GM18861 (cell line): ENCODE measurements around the gene HIF3A.

Experiments used
- ATAC-seq: cut with Tn5 transposase; IDR thresholded peaks from one replicate; pipeline ENCODE4 v1.9.1; 2021; ENCODE audit not compliant: unreplicated experiment

HIF3A gene

DNA sequence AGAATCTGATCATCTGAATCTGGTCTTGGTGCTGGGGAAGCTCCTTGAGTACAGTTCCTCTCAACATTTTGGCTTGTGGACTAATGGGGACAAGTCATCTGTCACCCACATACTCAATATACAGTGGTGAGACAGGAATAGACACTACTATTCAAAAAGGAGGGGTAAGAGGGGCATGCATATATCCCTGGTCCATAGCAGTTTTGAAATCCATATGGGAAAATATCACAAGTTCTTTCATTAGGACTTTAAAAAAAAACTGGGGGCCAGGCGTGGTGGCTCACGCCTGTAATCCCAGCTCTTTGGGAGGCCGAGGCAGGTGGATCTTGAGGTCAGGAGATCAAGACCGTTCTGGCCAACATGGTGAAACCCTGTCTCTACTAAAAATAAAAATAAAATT is 29.8 kb downstream of the HIF3A start:
- no peak for ATAC-seq

DNA sequence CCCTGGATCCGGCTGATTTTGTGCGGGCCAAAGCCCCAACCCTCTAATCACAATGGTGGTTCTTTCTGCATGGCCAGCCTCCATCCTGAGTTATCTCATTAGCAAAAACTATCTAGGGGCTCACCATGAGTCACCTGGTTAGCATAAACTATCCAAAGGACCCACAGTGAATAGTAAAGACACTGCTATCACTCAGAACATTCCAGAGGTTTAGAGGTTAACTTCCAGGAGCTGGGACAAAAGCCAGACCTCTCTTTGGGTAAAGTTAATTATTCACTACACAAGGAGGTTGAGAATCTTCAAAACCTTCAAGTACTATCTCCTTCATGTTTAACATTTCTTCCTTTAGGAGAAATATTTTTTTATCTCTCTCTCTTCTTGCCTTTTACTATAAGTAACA is 31.2 kb downstream of the HIF3A start:
- no peak for ATAC-seq

DNA sequence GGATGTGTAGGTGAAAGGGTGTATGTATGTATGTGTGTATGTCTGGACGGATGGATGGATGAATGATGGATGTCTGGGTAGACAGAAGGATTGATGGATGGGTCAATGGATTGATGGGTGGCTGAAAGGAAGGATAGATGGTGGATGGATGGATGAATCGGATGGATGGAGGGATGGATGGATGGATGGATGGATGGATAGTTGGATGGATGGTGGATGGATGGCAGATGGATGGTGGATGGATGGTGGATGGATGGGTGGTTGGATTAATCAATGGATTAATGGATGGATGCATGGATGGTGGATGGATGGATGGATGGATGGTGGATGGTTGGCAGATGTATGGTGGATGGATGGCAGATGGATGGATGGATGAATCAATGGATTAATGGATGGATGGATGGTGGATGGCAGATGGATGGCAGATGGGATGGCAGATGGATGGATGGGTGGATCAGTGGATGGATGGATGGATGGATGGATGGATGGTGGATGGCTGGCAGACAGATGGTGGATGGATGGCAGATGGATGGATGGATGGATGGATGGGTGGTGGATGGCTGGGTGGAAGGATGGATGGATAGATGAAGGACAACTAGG is 33.6 kb downstream of the HIF3A start:
- no peak for ATAC-seq

DNA sequence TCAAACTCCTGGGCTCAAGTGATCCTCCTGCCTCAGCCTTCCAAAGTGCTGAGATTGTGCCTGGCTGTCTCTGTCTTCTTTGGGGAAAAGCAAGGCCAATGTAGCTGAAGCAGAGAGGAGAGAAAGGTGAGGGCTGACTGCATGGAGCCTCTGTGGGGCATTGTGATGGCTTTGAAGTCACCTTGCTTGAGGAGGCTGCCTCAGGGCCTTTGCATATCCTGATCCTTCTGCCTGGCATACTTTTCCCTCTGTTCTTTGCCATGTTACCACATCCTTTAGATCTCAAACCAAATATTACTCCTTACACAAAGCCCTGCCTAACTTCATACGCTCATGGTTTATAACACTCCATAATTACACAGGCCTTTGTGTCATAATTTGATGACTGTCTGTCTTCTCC is 40.6 kb downstream of the HIF3A start:
- ATAC-seq = no peak

DNA sequence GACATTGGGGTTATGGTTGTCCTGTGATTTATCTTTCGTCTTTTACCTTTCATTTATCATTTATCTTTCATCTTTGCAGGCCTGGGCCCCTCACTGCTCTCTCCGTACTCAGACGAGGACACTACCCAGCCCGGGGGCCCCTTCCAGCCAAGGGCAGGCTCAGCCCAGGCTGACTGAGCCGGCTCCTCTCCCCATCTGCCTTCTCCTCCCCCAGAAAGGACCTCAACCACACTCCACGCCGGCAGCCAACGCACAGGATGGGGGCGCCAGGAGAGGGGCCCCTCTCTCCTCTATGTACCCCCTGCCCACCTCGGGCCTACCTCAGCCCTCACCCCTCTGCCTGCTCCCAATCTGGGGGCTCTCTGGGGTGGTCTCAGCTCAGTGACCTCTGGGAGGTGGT is 42.6 kb downstream of the HIF3A start:
- ATAC-seq = no peak

DNA sequence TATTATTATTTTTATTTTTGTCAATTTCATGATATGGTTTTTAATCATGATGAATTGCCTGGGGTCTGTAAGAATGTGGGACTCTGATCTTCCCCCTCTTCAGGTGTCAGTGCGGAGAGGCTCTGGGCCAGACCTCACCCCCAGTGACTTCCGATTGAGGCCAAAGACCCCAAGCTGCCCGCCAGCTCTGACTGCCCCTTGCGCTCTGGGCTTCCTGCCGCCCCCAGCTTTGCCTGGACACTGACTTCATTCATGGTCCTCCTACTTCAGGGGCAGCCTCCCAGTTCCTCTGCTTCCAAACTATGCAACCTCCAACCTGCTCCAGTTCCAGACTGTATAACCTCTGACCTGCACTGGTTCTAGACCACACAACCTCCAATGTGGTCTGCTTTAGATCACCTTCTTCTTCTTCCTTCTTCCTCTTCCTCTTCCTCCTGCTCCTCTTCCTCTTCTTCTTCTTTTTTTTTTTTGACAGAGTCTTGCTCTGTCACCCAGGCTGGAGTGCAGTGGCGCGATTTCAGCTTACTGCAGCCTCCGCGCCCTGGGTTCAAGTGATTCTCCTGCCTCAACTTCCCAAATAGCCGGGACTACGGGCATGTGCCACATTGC is 43.3 kb downstream of the HIF3A start:
- ATAC-seq = no peak

DNA sequence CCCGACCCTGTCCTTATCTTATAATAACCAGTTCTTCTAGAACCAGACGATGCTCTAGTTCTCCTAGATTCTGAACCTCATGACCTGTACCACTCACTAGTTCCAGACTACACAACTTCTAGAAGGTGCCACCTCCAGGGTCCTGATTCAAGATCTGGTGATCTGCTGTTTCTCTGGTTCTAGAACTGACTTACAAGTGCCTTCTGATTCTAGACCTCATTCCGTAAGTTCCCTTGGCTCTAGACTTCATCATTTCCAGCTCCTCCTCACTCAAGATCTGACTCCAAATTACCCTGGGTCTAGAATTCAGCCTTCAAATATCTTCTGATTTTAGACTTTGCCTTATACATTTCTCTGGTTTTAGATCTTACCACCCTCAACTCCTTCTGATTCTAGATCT is 45.1 kb downstream of the HIF3A start:
- no peak for ATAC-seq

DNA sequence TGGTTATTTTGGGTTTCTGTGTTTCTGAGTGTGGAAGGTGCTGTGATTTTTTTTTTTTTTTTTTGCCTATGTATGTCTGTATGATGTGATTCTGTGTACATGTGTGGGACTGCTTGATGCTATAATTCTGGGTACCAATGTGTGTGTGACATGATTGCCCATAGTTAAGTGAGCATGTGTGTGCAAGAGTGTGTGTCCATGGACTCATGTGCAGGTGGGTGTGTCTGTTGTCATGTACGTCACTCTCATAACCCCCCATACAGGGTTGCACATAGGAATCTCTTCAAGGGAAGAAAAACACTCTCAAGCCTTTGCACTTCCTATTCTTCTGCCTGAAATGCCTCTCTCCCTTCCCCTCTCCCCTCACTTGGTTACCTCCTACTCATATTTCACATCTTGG is 47.5 kb downstream of the HIF3A start:
- no peak for ATAC-seq

DNA sequence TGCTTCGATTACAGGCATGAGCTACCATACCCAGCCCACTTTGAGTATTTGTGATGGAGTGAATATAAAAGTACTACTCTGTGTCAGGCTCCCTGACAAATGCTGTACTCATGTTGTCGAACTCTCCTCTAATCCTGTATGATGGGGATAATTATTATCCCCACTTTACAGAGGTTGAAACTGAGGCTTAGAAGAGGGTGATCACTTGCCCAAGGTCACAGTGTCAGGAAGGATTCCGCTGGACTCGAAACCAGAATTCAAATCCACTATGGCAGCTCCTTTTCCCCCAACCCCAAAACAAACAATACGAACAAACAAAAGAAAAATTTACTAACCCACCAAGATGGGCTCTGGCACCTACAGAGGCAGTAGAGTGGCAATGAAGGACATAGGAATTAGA is 48.3 kb downstream of the HIF3A start:
- no peak for ATAC-seq

DNA sequence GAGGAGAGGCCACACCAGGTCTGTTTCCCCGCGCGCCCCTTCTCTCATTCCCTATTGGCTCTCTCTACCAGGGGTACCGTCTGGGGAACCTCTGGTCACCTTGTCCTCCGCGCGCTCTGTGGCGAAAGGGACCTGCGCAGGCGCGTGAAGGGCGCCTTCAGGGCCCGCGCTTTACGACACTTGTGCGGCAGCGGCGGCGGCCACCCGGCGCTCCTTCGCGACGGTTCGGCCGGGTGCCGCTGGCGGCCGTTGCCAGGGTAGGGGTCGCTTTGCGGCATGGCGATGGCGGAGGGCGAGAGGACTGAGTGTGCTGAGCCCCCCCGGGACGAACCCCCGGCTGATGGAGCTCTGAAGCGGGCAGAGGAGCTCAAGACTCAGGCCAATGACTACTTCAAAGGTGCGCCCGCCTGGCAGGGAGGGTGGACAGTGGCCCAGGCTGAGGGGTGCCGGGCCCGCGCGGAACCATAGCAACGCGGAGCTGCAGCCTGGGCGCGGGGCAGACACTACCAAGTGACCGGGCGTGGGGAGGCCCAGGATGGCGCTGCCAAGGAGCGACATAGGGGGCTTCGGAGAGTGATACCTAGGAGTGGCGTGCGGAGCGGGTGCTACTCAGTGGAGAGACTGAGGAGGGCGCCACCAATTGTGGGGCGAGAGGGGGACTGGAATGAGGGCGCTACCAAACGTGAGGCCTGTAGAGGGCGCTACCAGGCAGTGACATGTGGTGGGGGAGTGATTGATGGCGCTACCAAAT is 50.2 kb downstream of the HIF3A start, which contains the start of gene PPP5C:
TSS of gene PPP5C (plus strand) at position 267 of the 751 bp plus-strand sequence. CDS start at position 277, 10 bp downstream.
- peak; percentile 54 for ATAC-seq

DNA sequence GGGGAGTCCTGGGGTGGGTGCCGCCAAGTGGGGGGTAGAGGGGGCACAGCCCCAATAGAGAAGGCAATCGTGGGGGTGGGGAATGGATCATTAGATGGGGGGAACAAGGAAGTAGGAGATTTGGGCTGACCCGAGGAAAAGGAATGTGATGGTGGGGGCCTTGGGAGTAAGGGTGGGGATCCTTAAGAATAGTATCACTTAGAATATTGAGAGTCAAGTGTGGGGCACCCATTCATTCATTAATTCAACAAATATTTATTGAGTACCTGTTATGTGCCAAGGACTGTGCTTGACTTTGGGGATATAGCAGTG is 50.7 kb downstream of the HIF3A start:
- ATAC-seq = no peak

DNA sequence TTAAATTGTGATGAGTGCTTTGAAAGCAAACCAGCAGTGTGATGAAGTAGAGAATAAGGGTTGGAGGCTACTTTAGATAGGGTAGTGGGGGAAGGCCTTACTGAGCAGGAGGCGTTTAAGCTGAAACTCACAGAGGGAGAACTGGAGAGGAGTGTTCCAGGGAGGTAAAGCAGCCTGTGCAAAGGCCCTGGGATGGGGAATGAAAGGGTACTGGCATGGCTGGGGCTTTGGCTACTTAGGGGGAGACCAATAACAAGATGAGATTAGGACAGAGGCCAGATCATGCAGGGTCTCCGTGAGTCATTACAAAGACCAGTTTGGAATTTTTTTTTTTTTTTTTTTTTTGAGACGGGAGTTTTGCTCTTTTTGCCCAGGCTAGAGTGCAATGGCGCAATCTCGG is 51.1 kb downstream of the HIF3A start:
- ATAC-seq = no peak

DNA sequence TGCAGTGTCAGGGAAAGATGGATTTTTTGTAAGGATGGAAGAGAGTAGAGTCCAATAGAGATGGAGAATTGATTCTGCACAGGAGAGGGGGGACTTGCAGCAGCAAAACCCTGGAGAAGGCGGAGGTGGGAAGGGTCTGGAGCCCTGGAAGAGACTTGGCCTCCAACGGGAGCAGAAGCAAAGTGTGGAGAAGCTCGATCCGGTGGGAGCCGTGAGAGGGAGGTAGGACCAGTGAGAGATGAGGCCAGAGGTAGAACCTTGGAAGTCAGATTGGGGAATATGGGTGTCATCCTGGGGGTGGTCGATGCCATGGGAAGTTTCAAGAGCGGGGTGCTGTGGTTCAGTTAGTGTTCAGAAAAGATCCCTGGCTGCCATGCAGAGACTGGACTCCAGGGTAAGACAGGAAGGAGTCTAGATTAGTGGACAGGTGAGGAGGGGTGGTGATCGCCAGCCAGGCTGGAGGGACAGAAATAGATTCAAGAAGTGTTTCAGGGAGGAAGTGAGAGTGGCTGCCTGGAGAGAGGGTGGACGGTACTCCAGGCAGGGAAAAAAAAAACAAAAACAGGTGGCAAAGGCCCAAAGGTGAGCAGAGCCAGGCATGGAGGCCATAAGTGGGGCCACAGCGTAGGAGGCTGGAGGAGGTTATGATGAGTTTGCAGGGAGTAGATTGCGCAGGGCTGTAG is 52.6 kb downstream of the HIF3A start:
- no peak for ATAC-seq

DNA sequence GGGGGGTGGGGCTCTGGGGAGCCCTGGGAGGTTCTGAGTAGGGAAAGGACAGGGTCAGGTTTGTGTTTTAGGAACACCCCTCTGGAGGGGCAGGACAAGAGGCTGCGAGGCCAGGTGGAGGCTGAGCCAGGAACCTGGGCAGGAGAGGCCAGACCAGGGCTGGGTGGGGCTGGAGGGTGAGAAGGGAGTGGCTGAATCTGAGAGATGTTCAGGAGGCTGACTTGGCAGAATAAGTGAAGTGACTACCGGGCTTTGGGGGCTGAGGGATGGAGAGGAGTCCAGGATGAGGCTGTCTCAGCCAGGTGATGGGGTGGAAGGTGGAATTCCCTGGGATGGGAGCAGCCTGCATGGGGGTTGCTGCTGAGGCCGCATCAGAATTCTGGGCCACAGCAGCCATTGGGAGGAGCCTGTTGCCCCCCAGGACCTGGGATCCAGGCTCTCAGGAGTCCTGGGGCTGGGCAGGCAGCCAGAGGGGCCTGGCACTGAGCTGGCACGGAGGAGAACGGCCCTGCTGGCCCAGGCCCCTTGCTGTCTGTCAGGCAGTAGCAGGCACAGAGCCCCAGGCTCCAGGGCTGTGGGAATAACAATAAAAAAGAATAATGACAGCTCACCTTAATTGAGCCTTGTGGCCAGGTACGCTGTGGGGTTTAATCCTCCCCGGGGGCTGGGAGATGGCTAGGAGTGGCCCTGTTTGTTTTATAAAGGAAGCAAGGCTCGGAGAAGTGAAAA is 53.4 kb downstream of the HIF3A start:
- ATAC-seq = no peak

DNA sequence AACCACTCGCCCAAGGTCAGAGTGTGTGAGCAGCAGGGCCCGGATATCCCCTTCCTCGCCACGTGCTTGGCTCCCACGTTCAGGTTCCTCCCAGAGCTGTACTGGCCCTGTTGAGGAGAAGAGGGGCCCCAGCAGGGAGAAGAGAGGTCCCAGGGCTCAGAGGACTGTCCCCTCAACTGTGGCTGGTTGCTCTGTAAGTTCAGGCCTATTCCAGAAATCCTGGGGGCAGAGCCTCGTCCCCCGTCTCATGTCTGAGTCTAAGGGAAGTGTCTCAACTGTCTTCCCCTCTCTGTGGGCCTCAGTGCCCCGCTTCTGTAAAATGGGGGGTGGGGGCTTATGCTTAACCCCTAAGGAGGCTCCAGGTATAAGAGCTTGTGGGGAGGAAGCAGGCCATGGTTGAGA is 53.9 kb downstream of the HIF3A start:
- no peak for ATAC-seq

DNA sequence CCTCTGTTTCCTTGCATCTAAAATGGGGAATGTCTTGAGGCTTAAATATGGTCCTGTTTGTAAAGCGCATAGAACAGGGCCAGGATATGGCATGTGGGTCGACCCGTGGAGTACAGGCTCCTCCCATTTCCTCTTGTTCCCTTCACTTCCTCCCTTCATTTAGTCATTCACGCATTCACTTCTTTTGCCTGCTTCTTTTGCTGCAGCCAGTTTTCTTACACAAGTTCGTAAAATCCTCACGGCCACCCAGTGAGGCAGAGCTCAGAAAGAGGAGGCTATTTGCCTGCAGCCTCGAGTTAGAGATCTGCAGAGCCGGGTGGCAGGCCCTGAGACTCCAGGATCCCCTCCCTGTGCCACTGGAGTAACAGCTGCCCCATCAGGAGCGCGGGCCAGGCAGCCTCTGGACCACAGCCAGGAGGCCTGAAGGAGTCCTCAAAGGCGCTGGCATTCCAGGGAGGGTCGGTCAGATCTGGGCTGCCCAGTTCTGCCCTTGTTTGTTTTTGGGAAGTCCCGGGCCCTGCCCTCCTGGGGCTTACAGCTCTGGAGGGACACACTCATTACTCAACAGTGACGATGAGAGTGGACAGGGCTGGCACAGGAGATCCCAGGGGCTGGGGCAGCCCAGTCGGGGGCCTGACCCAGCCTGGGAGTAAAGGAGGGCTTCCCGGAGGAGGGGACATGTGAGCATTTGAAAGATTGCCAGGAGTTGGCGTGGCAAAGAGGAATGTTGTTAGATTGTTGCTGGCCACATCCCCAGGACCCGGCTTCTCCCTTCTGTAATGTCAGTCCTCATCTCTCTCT is 54.6 kb downstream of the HIF3A start:
- ATAC-seq = no peak

DNA sequence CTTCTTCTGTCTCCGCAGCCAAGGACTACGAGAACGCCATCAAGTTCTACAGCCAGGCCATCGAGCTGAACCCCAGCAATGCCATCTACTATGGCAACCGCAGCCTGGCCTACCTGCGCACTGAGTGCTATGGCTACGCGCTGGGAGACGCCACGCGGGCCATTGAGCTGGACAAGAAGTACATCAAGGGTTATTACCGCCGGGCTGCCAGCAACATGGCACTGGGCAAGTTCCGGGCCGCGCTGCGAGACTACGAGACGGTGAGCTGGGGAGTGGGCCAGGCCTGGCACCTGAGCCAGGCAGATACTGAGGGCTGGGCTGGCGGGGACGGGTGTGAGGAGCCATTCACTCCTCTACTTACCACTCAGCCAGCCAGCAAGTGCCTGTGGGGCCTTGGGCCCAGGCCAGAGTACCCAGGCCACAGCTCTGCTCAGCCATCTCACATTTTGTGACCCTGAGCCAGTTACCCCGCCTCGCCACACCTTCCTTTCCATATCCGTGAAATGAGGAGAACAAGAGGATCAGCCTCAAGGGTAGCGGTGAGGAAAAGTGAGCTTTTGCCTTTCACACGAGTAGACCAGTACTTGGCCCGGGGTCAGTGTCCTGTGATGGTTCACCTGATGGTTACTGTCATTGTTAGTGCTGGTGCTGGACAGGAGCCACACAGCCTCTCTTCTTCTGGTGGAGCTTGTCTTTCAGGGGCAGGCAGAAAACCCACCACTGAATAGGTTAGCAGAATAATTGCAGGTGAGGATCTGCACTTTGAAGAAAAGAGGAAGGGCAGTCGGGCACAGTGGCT is 57.1 kb downstream of the HIF3A start:
- ATAC-seq = no peak

DNA sequence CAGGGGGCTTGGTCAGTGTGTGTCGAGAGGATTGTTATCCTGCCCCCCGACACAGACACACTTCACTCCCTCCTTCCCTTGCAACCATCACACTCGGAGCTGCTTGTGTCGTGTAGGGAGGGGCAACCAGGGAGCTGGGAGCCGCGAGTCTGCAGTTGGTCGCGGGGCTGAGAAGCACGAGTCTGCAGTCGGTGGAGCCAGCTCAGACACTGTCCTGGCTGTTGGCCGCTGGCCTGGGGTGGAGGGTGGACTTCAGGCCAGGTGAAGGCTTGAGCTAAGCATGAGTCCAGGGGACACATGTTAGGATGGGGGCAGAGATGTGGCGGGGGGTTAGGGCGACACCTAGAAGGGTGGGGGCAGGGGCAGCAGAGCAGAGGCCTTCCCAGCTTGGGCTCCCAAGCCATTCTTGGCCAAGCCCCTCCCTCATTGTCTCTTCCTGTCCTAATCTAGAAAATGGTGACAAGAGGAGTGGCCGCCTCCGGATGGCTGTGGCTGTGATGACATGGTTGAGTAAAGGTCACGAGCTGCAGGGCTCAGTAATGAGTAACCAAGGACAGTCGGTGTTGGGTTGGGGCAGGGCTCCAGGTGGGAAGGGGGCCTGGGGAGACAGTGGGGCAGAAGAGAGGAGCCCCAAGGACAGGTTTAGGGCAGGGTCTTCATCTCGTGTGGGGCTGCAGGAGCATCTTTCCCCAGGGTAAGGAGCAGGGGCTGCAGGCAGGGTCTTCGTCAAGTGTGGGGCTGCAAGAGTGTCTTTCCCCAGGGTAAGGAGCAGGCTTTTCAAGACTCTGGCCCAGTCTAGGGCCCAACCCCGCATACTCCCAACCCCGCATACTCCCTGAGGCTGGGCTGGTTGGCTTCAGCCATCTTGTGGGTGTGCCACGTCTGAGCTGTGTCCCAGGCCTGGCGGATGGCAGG is 58.6 kb downstream of the HIF3A start:
- no peak for ATAC-seq
